ENCODE measurements around the gene MYO5B.

Gene MYO5B

DNA sequence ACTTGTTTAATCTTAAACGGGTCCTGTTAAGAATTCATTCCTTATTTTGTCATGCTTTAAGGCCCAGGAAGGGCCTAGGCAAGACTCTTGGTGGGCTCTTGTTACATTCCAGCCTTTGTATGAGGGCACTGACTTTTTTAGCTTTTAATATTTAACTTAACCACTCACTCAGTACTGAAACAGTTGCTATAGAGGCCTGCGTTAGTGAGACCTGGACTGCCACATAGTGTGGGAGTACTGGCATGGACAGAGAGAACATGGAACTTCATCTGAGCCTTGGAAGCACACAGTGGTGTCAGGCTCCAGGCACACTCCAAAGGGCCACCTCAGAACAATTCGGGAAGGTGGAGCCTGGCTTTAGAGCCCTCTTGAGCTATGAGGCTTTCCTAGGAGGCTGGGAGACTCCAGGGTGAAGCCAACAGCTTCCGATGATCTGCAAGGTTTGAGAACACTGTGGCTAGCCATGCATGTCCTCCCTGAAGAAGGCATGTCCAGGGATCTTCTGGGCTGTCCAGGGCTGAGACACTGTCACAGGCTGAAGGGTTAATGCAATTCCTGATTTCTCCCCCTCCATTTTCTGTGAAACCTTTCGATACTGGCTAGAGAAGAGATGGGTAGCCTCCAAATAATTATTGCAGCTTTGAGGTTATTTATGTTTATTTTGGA is 226.2 kb downstream of the MYO5B start:
- no peak for DNase-seq (ENCODE audit: low spot score)

DNA sequence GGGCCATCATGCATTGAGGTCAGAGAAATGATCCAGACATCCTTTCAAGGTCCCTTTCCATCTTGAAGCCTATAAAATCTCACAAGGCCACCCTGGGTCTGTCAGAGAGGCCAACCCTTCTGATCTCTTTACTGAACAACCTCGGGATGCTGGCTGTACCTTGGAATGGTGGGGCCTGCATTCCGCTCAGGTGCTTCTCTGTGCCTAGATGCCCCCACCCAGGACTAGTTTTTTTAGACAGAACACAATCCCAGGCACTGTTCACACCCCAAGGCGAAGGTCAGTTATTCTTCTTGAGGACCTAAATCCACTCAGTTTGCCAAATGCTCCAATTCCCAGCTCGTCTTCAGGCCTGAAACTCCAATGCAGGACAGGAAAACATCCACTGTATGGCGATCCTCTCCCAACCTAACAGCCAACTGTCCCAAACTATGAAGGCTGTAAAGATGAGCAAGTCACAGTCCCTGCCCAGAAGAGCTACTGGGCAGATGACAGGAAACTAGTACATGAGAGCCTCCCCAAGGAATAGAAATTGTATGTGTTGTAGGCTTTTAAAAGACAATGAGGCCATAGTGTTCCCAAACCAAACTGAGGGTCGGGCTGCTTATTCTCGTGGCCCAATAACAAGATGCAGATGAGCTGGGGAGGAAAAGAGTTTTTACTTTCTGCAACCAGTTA is 227.2 kb downstream of the MYO5B start:
- no peak for DNase-seq (ENCODE audit: low spot score)

DNA sequence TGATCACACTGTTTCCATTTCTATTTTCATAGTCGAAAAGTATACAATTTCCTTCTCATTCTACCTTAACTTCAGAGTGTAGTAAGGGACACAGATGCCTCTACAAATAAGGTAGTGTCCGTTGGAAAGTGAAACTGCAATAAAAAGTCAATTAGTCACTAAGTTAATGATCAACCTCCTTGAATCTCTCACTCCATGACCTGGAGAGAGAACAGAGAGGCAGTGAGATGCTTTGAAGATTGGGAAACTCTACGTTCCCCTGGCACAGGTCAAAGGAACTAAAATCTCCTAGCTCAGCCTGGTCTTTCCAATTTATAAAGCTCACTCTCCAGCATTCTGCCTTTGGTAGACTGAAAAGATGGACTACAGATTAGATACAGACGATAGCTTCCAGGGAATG is 227.8 kb downstream of the MYO5B start:
- no peak for DNase-seq (ENCODE audit: low spot score)

GRCh38 chr18:49966090-49966489 is 228.9 kb downstream of the MYO5B start:
- no peak for DNase-seq (ENCODE audit: low spot score)

DNA sequence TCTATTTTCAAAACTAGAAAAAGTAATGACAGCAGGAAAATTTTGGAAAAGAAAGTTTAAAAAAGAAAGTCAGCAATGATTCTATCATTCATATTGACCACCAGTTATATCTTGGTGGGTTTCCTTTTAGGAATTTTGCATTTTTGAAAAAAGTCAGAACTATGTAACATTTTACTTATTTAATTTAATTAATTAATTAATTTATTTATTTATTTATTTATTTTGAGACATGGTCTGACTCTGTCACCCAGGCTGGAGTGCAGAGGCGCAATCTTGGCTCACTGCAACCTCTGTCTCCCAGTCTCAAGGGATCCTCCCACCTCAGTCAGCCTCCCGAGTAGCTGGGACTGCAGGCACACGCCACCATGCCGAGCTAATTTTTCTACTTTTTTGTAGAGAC is 231.7 kb downstream of the MYO5B start:
- DNase-seq (ENCODE audit: low spot score): no peak

GRCh38 chr18:49961271-49961670 is 233.7 kb downstream of the MYO5B start:
- DNase-seq (ENCODE audit: low spot score): no peak

GRCh38 chr18:49960376-49960775 is 234.6 kb downstream of the MYO5B start:
- DNase-seq (ENCODE audit: low spot score): no peak

GRCh38 chr18:49959176-49959575 is 235.8 kb downstream of the MYO5B start:
- DNase-seq (ENCODE audit: low spot score): no peak

- DNase-seq (ENCODE audit: low spot score): no peak
These were observed 239.7 kb downstream of the MYO5B start for GRCh38 chr18:49955263-49955662.

DNA sequence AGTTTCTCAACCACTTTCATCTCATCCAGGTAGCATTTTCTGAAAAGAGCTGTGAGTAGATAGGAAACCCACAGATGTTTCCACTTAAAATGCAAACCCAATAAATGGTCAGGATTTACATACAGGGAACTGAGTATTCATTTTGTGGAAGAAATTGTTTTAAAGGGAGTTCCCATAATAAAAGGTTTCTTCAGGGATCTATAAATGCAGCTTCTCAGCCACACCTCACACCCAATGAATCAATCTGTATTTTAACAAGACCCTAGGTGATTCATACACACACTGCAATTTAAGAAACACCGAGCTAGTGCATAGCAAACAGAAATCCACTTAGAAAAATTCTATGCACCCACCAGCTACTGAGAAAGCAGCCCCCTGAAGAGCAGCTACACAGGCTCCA is 241.6 kb downstream of the MYO5B start:
- no peak for DNase-seq (ENCODE audit: low spot score)

- DNase-seq (ENCODE audit: low spot score): no peak
These were observed 245.0 kb downstream of the MYO5B start for GRCh38 chr18:49949951-49950395.

- DNase-seq (ENCODE audit: low spot score): no peak
These were observed 246.0 kb downstream of the MYO5B start for GRCh38 chr18:49948975-49949374.

DNA sequence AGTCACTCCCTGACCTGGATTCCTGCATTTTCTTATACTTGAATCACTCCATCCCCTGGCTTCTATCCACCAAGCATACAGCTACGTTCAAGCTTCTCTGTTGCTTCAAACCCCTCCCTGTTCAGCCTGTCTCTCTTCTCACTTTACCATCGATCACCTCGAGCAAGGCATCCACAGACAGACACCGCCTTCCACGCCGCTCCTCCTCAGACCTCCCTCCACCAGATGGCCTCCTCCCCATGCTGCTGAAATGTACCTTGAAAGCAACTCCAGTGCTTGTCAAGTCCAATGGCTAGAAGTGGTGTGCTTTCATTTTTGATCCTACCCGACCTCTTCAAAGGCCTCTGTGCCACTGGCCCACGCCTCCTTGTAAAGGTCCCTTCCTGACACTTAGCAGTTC is 250.3 kb downstream of the MYO5B start:
- DNase-seq (ENCODE audit: low spot score): no peak

- DNase-seq (ENCODE audit: low spot score): no peak
These were observed 258.1 kb downstream of the MYO5B start for GRCh38 chr18:49936821-49937220.

- no peak for DNase-seq (ENCODE audit: low spot score)
These were observed 259.7 kb downstream of the MYO5B start for GRCh38 chr18:49935215-49935614.

DNA sequence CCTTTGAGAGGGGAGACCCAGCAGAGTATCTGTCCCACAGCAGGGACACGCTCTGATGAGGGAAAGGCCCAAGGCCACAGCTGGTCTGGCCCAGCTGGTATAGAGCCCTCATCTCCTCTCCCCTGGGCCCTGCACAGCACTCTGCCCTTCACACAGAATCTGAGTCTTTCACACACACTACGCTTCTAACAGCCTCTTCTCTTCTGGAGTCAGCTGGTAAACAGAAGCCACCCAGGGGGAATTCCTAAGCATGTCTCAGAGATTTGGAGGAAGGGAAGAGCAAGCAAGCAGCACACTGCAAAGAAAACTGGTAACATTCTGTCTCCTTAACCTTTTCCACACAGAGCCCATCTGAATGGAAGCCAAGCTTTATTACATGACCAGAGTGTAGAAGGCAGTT is 260.5 kb downstream of the MYO5B start:
- DNase-seq (ENCODE audit: low spot score): no peak

GRCh38 chr18:49933530-49934128 is 261.3 kb downstream of the MYO5B start:
- DNase-seq (ENCODE audit: low spot score): no peak

- DNase-seq (ENCODE audit: low spot score): no peak
These were observed 263.2 kb downstream of the MYO5B start for GRCh38 chr18:49931760-49932159.

DNA sequence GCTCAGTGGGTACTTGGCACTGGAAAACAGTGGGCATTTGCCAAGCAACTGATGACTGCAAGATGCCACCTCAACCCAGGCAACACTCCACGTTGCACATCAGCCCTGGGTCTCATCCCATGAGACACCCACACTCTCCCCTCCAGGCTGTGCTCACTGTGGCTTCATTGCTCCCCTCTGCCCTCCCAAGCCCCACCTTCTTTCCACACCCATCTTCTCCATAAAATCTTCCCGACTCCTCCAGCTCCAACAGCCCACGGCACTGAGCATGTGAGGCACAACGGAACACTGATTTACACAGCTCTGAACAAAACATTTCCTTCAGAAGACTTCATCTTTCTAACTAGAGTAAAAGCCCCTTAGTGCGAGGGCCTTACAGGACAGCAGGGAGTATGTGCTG is 263.8 kb downstream of the MYO5B start:
- DNase-seq (ENCODE audit: low spot score): no peak

DNA sequence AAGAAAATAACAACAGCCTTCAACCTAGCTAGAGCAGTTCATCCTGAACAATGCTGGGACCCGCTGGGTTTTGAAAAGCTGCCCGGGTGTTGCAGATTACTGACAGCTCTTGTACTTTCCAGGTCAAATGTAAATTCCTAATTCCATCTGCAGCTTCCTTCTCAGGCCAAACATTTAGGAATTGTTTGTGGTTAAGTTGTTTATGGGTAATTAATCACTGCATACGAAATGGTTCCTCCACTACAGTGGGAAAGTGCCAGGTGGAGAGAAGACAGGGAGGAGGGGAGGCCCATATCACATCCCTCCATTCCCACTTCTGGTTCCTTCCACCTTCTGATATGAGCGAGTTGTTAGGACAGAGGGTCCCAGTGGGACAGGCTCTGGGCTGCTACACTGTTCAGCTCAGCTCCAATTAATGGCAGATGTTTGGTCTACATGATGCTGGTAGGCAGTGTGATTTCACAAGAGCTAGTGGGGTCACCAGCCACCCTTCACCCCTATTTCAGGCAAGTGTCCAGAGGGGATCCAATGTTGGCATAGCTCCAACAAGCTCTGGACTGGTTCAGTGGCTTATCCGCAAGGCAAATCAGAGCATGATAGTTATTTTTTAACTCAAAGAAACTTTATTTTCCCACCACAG is 268.7 kb downstream of the MYO5B start:
- no peak for DNase-seq (ENCODE audit: low spot score)

- DNase-seq (ENCODE audit: low spot score): no peak
These were observed 270.5 kb downstream of the MYO5B start for GRCh38 chr18:49924293-49924983.

DNA sequence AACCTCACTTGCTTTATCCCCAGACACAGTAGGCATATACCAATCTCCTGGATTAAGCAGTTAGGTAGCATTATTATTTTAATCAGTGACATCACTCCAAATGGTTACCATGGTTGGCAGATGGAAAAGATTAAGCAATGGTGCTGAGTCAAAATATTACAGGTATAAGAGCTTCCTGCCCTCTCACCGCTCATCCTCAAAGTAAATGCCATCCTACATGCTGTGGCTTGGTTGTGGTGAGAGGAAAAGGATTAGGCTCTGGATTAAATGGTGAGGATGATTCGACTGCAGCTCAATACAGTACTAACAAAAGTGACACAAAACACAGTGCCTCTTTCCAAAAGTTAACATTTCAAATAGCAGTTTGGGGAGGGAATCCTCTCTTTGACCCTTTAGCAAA is 272.7 kb downstream of the MYO5B start:
- DNase-seq (ENCODE audit: low spot score): no peak
